Renal cortex interstitium (tissue), 11 donors: ENCODE measurements around the gene MAP2K4. TPM values are rescaled to one million over a fixed set of nuclear protein-coding genes. Genes with fewer than 3 reads are reported as not detected.

Experiments used
- DNase-seq, 11 donors: peaks; one replicate each; pipeline ENCODE4 v3.0.0-alpha.2; 2013; ENCODE audit warnings: low read depth in 9 of 11, low spot score in 4 of 11; ENCODE audit errors: extremely low read depth in 1 of 11
- polyA plus RNA-seq, 3 donors: library from polyadenylated mRNA; unstranded; fragments of 120-200 nt; gene quantifications; one replicate each; pipeline ENCODE4 v1.2.1, GENCODE V29; 2013; ENCODE audit not compliant: insufficient read length in 3 of 3

MAP2K4 gene
- polyA plus RNA-seq, 3 donors: 37.3 to 44.1 (median 39.2) TPM

DNA sequence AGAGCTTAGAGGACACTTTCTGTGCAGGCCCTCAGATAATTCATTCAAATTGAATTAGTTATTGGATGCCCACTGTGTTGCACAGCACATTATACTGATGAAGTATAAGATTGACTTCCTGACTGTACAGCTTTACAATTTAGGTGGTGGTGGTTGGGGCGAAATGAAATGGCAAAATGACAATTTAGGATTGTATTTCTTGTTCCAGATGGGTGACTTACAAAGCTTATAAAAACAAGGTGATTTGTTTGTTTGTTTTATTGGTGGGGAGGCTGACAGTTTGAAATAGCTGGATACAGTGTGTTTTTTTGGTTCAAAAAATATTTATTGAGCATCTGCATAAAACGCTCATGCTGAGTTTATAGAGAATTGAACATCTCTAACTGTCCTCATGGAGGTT is 1.6 kb downstream of the MAP2K4 start:
- no peak for DNase-seq

DNA sequence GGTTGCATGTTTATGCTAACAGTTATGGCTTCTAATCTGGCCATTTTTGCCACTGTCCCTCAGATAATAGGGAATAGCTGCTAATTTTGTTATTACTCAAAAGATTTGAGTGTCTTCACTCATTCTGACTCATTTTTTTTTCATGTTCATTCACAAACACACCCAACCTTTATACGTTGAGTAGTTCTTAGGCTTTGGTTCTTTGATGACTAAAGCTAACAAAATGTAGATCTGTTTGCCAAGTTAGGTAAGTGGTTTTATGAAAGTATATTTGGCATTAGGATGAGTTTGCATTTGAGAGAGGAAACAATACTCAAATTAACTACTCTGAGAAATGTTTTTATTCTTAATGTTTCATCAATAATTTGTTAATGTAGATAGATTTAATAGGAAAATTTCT is 3.6 kb downstream of the MAP2K4 start:
- no peak for DNase-seq

GRCh38 chr17:12027658-12028057 is 7.0 kb downstream of the MAP2K4 start:
- no peak for DNase-seq

- no peak for DNase-seq
Observed at GRCh38 chr17:12028611-12029010, 7.9 kb downstream of the MAP2K4 start.

GRCh38 chr17:12034538-12034937 is 13.9 kb downstream of the MAP2K4 start:
- no peak for DNase-seq

DNA sequence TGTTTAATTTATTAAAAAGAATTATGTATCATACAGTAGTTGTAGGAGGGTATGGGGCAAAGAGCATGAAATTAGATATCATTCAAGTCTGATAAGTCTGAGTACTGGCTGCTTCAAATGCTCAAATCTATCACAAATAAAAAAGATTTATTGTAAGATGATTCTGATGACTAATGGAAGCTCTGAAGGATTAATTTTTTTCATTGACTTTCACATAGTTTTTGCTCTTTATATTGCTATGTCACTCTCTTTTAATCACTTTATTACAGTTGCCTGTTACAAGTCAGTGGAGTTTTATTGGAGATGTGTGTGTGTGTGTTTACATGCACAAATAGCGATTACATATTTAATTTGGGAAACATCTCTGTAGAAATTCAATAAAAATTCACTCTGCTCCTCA is 15.0 kb downstream of the MAP2K4 start:
- DNase-seq: no peak

DNA sequence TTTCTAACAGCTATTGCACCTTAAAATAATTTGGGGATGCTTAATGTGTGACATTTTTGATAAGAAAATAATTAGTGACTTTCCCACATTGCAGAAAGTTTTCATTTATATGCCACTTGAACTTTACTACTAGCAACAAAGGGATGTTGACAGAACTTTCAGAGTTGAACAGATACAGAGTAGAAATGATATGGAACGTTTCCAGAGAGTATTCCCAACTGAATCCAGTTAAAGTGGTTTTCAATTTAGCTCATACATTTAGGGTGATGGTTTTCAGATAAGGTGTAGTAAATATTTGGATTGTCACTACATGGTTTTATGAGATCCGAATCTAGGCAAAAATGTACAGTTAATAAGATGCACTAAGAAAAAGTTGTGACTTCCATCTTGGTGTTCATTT is 17.3 kb downstream of the MAP2K4 start:
- DNase-seq: no peak

- DNase-seq: no peak
Observed at GRCh38 chr17:12040478-12040877, 19.8 kb downstream of the MAP2K4 start.

- DNase-seq: no peak
Observed at GRCh38 chr17:12041312-12041711, 20.6 kb downstream of the MAP2K4 start.

- no peak for DNase-seq
Observed at GRCh38 chr17:12043702-12044101, 23.0 kb downstream of the MAP2K4 start.

GRCh38 chr17:12046786-12047185 is 26.1 kb downstream of the MAP2K4 start:
- no peak for DNase-seq

GRCh38 chr17:12047681-12048376 is 27.2 kb downstream of the MAP2K4 start:
- DNase-seq: no peak

DNA sequence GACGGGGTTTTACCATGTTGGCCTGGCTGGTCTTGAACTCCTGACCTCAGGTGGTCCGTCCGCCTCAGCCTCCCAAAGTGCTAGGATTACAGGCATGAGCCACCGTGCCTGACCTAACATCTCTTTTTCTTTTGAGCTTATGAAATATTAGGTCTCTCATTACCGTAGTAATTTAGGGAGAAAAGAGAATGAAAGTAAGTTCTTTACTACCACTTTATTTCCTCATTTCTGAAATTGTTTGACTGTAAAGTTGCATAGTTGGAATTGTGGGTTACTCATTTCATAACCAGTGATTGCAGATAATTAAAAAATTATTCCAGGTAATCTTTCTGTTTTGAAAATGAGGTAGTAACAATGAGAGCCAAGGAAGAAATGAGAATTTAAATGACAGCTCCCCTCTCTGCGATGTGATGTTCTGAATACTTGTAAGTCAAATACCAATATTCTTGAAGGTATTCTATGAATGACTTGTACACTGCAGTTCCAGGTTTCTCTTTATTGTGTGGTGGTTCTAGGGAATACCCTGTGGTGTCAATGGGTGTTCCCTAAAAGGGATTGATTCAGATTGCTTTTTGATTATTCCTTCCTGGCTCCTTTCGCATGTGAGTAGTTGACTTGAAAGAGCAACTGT is 28.3 kb downstream of the MAP2K4 start:
- DNase-seq: no peak

DNA sequence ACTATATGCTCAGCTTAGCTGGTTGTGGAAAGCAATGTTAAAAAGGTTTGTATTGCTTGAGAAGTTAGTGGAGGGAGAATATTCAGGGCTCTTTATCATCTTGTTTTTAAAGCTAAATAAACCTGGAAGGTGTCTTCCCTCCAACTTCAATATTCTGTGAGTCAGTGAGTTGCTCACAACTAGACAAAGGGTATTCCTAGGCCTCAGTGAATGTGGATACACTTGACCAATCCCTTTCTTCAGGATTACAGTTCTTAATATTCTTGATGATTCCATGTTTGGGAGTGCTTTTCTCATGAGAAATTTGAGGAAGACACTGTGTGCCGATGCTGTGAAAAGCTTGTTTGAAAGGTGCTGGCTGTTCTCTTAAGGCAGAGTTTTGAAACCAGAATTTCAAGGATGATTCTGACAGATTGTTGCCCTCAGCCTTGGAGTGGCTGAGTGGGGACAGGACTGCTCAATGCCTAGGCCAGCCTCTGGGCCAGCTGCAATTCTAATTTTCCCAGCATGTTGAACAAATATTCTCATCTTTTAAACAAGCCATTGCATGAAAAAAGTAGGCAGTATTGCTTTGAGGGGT is 30.1 kb downstream of the MAP2K4 start:
- DNase-seq: no peak

GRCh38 chr17:12053552-12053951 is 32.9 kb downstream of the MAP2K4 start:
- no peak for DNase-seq

DNA sequence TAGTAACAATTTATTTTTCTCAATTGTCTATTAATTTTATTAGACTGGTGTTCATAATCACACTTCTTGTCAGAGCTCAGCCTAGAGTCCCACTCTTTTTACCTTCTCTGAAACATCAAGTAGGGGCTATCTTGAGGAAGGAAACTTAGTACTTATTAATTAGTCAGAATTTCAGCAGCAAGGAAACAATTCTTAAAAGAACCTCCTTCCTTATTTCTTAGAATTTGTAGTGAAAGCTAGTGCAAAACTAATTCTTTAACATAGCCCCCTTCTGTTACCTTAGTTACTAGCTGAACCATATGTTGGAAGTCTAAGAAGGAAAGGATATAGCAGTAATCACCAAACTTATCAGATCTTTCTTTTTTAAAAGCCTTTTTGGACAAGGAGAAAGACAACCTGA is 35.2 kb downstream of the MAP2K4 start:
- DNase-seq: no peak

DNA sequence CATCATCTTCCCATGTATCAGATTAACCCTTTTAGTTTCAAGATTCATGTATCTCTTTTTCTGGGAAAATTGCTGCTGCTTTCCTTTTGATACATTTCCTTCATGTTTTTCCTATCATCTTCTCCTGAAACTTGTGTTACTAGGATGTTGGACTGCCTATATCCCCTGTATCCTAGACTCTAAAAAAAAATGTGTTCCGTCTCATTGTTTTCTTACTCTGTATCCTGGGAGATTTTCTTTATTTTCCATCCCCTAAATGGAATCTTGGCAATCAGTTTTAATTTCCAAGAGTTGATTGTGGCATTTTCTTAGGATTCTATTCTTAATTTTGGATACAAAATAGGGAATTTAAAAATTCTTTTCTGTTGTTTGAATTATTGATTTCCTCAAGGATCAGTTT is 36.8 kb downstream of the MAP2K4 start:
- DNase-seq: no peak

GRCh38 chr17:12058535-12058934 is 37.9 kb downstream of the MAP2K4 start:
- no peak for DNase-seq

DNA sequence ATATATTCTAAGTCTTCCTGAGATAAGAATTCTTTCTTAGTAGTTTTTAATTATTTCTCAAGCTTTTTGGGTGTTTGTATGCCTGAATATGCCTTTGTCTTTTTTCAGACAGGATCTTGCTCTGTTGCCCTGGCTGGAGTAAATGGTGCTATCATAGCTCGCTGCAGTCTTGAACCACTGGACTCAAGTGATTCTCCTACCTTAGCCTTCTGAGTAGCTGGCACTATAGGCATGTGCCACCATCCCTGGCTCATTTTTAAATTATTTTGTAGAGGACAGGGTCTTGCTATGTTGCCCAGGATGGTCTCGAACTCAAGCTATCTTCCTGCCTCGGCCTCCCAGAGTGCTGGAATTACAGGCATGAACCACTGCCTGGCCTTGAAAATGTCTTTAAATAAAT is 41.6 kb downstream of the MAP2K4 start:
- DNase-seq: no peak

DNA sequence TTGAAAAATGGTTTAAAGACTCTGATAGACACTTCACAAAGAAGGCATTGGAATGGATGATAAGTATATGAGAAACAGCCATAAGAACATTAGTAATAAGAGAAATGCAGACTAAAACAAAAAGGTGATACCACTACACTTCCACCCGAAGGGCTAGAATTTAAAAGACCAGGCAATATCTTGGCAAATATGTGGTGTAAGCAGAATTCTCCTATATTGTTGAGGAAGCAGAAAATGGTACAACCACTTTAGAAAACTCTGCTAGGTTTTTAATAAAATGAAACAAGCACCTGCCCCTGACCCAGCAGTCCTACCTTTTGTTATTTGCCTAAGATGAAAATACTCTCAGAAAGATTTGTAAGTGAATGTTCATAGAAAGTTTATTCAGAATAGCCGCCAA is 43.7 kb downstream of the MAP2K4 start:
- no peak for DNase-seq

- no peak for DNase-seq
Observed at GRCh38 chr17:12067485-12067884, 46.8 kb downstream of the MAP2K4 start.
